HEK293 (cell line): ENCODE measurements around the gene CLASP1.
A peak's percentile ranks its signal among the peaks of the same experiment; 100 is the strongest.

Experiments
- CTCF ChIA-PET: fragments of 350-600 bp; formaldehyde crosslinking; extraction: SDS; loops from one replicate; lab custom pipeline; 2021; ENCODE audit warnings: antibody characterized with exemption; lab: Yijun Ruan, JAX
- POLR2A ChIA-PET: fragments of 300-600 bp; formaldehyde crosslinking; extraction: SDS; loops from one replicate; lab custom pipeline; 2020; ENCODE audit warnings: antibody characterized with exemption, inconsistent platforms; lab: Yijun Ruan, JAX
- H3K27ac ChIP-seq: fragments of 200-500 bp; sonication (Bioruptor generic); 2 replicates; pipeline ENCODE4 v1.5.1; 2014; ENCODE audit warnings: low read depth, low read length, control low read depth, inconsistent platforms; ENCODE audit errors: extremely low read depth
- H3K36me3 ChIP-seq, 2 experiments: fragments of 200-500 bp in 1 of 2; sonication (Bioruptor generic) in 1 of 2; 1 replicate in 1 of 2; 2 replicates in 1 of 2; pipeline ENCODE4 v1.5.1; 2014 to 2017; ENCODE audit warnings: inconsistent platforms in 2 of 2, low read length in 2 of 2; ENCODE audit not compliant: control insufficient read depth in 2 of 2, insufficient read depth in 1 of 2
- H3K4me1 ChIP-seq: fragments of 200-500 bp; sonication (Bioruptor generic); 2 replicates; pipeline ENCODE4 v1.5.1; 2014; ENCODE audit warnings: mild to moderate bottlenecking, low read length, inconsistent platforms; ENCODE audit not compliant: control insufficient read depth, insufficient read depth
- H3K4me3 ChIP-seq: 2 replicates; pipeline ENCODE4 v1.5.1; 2011; ENCODE audit warnings: low read depth, mild to moderate bottlenecking, control low read depth, low read length, moderate library complexity
- H3K9me3 ChIP-seq: fragments of 200-500 bp; sonication (Bioruptor generic); 2 replicates; pipeline ENCODE4 v1.5.1; 2014; ENCODE audit warnings: low read depth, low read length, inconsistent platforms; ENCODE audit not compliant: control insufficient read depth, insufficient read depth
- GLIS2 ChIP-seq: fragments of 450-650 bp; formaldehyde crosslinking; IDR thresholded peaks from 2 replicates; pipeline ENCODE4 v1.5.1; 2016; ENCODE audit warnings: missing biosample characterization, missing genetic modification characterization
- KLF17 ChIP-seq: fragments of 450-650 bp; formaldehyde crosslinking; IDR thresholded peaks from 2 replicates; pipeline ENCODE4 v1.5.1; 2016; ENCODE audit warnings: missing biosample characterization, missing genetic modification characterization
- KLF8 ChIP-seq: fragments of 450-650 bp; formaldehyde crosslinking; IDR thresholded peaks from 2 replicates; pipeline ENCODE4 v1.5.1; 2016; ENCODE audit warnings: missing biosample characterization, missing genetic modification characterization
- PATZ1 ChIP-seq: fragments of 450-650 bp; formaldehyde crosslinking; IDR thresholded peaks from 2 replicates; pipeline ENCODE4 v1.5.1; 2016; ENCODE audit warnings: missing biosample characterization, missing genetic modification characterization
- PRDM4 ChIP-seq: fragments of 450-650 bp; formaldehyde crosslinking; IDR thresholded peaks from 2 replicates; pipeline ENCODE4 v1.5.1; 2017; ENCODE audit warnings: missing biosample characterization, missing genetic modification characterization
- PRDM6 ChIP-seq: fragments of 450-650 bp; formaldehyde crosslinking; IDR thresholded peaks from 2 replicates; pipeline ENCODE4 v1.5.1; 2017; ENCODE audit warnings: missing biosample characterization, missing genetic modification characterization
- SP3 ChIP-seq: fragments of 450-650 bp; formaldehyde crosslinking; IDR thresholded peaks from 2 replicates; pipeline ENCODE4 v1.5.1; 2016; ENCODE audit warnings: missing biosample characterization, missing genetic modification characterization
- SP7 ChIP-seq: fragments of 450-650 bp; formaldehyde crosslinking; IDR thresholded peaks from 2 replicates; pipeline ENCODE4 v1.5.1; 2016; ENCODE audit warnings: missing biosample characterization, missing genetic modification characterization
- TRIM28 ChIP-seq: IDR thresholded peaks from 2 replicates; pipeline ENCODE4 v1.6.1; 2011; ENCODE audit warnings: low read length, control low read depth, borderline replicate concordance
- ZBTB48 ChIP-seq: fragments of 450-650 bp; formaldehyde crosslinking; IDR thresholded peaks from 2 replicates; pipeline ENCODE4 v1.5.1; 2016; ENCODE audit warnings: missing biosample characterization, missing genetic modification characterization
- ZNF138 ChIP-seq: fragments of 450-650 bp; formaldehyde crosslinking; IDR thresholded peaks from 2 replicates; pipeline ENCODE4 v1.5.1; 2016; ENCODE audit warnings: missing biosample characterization, missing genetic modification characterization, borderline replicate concordance
- ZNF184 ChIP-seq: fragments of 450-650 bp; IDR thresholded peaks from 2 replicates; pipeline ENCODE4 v1.5.1; 2018; ENCODE audit warnings: missing biosample characterization, mild to moderate bottlenecking, missing genetic modification characterization
- ZNF23 ChIP-seq: fragments of 450-650 bp; formaldehyde crosslinking; IDR thresholded peaks from 2 replicates; pipeline ENCODE4 v1.5.1; 2016; ENCODE audit warnings: missing biosample characterization, missing genetic modification characterization, borderline replicate concordance
- ZNF354C ChIP-seq: fragments of 450-650 bp; formaldehyde crosslinking; IDR thresholded peaks from 2 replicates; pipeline ENCODE4 v1.5.1; 2016; ENCODE audit warnings: missing biosample characterization, missing genetic modification characterization, low read depth, borderline replicate concordance
- ZNF366 ChIP-seq: fragments of 450-650 bp; formaldehyde crosslinking; conservative IDR thresholded peaks from 2 replicates; pipeline ENCODE4 v1.5.1; 2016; ENCODE audit warnings: missing biosample characterization, missing genetic modification characterization
- ZNF513 ChIP-seq: fragments of 450-650 bp; IDR thresholded peaks from 2 replicates; pipeline ENCODE4 v1.5.1; 2018; ENCODE audit warnings: missing biosample characterization, missing genetic modification characterization
- ZNF529 ChIP-seq: fragments of 450-650 bp; formaldehyde crosslinking; IDR thresholded peaks from 2 replicates; pipeline ENCODE4 v1.5.1; 2017; ENCODE audit warnings: missing genetic modification characterization, missing biosample characterization; ENCODE audit not compliant: insufficient replicate concordance
- ZNF549 ChIP-seq: fragments of 450-650 bp; IDR thresholded peaks from 2 replicates; pipeline ENCODE4 v1.5.1; 2018; ENCODE audit warnings: missing biosample characterization, missing genetic modification characterization, mild to moderate bottlenecking, inconsistent platforms, moderate library complexity
- ZNF580 ChIP-seq: fragments of 450-650 bp; formaldehyde crosslinking; IDR thresholded peaks from 2 replicates; pipeline ENCODE4 v1.5.1; 2016; ENCODE audit warnings: missing biosample characterization, missing genetic modification characterization
- ZNF629 ChIP-seq: fragments of 450-650 bp; formaldehyde crosslinking; IDR thresholded peaks from 2 replicates; pipeline ENCODE4 v1.5.1; 2017; ENCODE audit warnings: missing biosample characterization, missing genetic modification characterization
- ZNF664 ChIP-seq: fragments of 450-650 bp; formaldehyde crosslinking; IDR thresholded peaks from 2 replicates; pipeline ENCODE4 v1.5.1; 2016; ENCODE audit warnings: missing biosample characterization, missing genetic modification characterization
- ZNF701 ChIP-seq: fragments of 450-650 bp; formaldehyde crosslinking; IDR thresholded peaks from 2 replicates; pipeline ENCODE4 v1.5.1; 2016; ENCODE audit warnings: missing biosample characterization, missing genetic modification characterization
- ZNF768 ChIP-seq: fragments of 450-650 bp; formaldehyde crosslinking; IDR thresholded peaks from 2 replicates; pipeline ENCODE4 v1.5.1; 2018; ENCODE audit warnings: missing biosample characterization, mild to moderate bottlenecking, missing genetic modification characterization
- ZNF785 ChIP-seq: fragments of 450-650 bp; formaldehyde crosslinking; IDR thresholded peaks from 2 replicates; pipeline ENCODE4 v1.5.1; 2016; ENCODE audit warnings: missing biosample characterization, missing genetic modification characterization
- ZNF830 ChIP-seq: fragments of 450-650 bp; IDR thresholded peaks from 2 replicates; pipeline ENCODE4 v1.5.0; 2018; ENCODE audit warnings: missing biosample characterization, missing genetic modification characterization, low read depth, mild to moderate bottlenecking, moderate library complexity

Gene CLASP1

GRCh38 chr2:121530212-121530705 lies 119.0 kb downstream of the CLASP1 start (continued):
- TF ChIP-seq ZBTB48 (tag by site-specific recombination) (no peak), GLIS2 (tag by site-specific recombination) (peak; percentile 97), ZNF768 (tag by site-specific recombination) (no peak), SP3 (tag by site-specific recombination) (peak; percentile 70), KLF17 (tag by site-specific recombination) (no peak), ZNF830 (tag by site-specific recombination) (no peak), ZNF529 (tag by site-specific recombination) (no peak), ZNF366 (no peak), ZNF23 (tag by site-specific recombination) (no peak), ZNF785 (tag by site-specific recombination) (no peak), ZNF184 (no peak), PRDM4 (tag by site-specific recombination) (no peak), KLF8 (tag by site-specific recombination) (no peak; the same call in 1 of the 2 replicates), ZNF138 (tag by site-specific recombination) (no peak)

GRCh38 chr2:121529439-121530211 lies 119.6 kb downstream of the CLASP1 start:
- H3K4me3 ChIP-seq: peak overlapping the region; percentile 78
- POLR2A ChIA-PET: interaction anchor here (0.6 to 3.9 kb wide), 9 partner anchors 44 to 536 kb away, joined by 3 to 39 read pairs (median 5); partner anchors contain the start of genes CLASP1 and NIFK
- no peaks in the 10 kb centered on the region for H3K9me3 ChIP-seq
- H3K27ac ChIP-seq: peak overlapping the region; percentile 100
- CTCF ChIA-PET: interaction anchor here (0.5 to 3.7 kb wide), 8 partner anchors 8 to 434 kb away, joined by 3 to 17 read pairs (median 4); no protein-coding TSS in a partner anchor
- H3K36me3 ChIP-seq: peaks cover 0 to 27% of the 10 kb centered on the region in 2 experiments; a peak in 2 of 3 replicates
- H3K4me1 ChIP-seq: peaks cover 17% of the 10 kb centered on the region
- TF ChIP-seq SP7 (tag by site-specific recombination): no peak
- no peak for TF ChIP-seq ZNF354C (tag by site-specific recombination)
- TF ChIP-seq ZNF513: no peak
- no peak for TF ChIP-seq ZNF549 (tag by site-specific recombination)
- TF ChIP-seq TRIM28: no peak
- no peak for TF ChIP-seq ZNF629 (tag by site-specific recombination)
- no peak for TF ChIP-seq ZNF580 (tag by site-specific recombination)
- TF ChIP-seq ZNF664: no peak
- no peak for TF ChIP-seq ZNF701
- 0 out of 2 replicates have a peak, but pooled peaks have one; percentile 59 for TF ChIP-seq PATZ1 (tag by site-specific recombination)
- TF ChIP-seq PRDM6: no peak
